ENCODE data around the gene ZNF185.

Gene ZNF185

GRCh38 chrX:152943826-152944225 lies 46.0 kb downstream of the ZNF185 start:
- no peak overlapping the region for H3K27ac ChIP-seq
- TF ChIP-seq CTCF (IDR thresholded peaks at IDR 0.05) (no peak), ZFX (IDR thresholded peaks at IDR 0.05; ENCODE audit: borderline replicate concordance) (no peak)

- H3K27ac ChIP-seq, result no peak overlapping the region
- TF ChIP-seq ZFX (IDR thresholded peaks at IDR 0.05; ENCODE audit: borderline replicate concordance) (no peak), CTCF (IDR thresholded peaks at IDR 0.05) (no peak)
Observed at GRCh38 chrX:152945021-152945979, 47.4 kb downstream of the ZNF185 start.

GRCh38 chrX:152946681-152947080 lies 48.8 kb downstream of the ZNF185 start:
- H3K27ac ChIP-seq, result no peak overlapping the region
- TF ChIP-seq CTCF (IDR thresholded peaks at IDR 0.05), result no peak
- no peak for TF ChIP-seq ZFX (IDR thresholded peaks at IDR 0.05; ENCODE audit: borderline replicate concordance)

All from 22Rv1 (cell line).